DMS114 treated with DMSO at 0.1 percent for 48 hours (cell line): ENCODE measurements around the gene SSPN.

ENCODE experiments used
- DNase-seq: peaks from one replicate; lab custom pipeline; 2025; ENCODE audit not compliant: unreplicated experiment; lab: John Stamatoyannopoulos, UW

The SSPN gene, protein sequence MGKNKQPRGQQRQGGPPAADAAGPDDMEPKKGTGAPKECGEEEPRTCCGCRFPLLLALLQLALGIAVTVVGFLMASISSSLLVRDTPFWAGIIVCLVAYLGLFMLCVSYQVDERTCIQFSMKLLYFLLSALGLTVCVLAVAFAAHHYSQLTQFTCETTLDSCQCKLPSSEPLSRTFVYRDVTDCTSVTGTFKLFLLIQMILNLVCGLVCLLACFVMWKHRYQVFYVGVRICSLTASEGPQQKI

DNA sequence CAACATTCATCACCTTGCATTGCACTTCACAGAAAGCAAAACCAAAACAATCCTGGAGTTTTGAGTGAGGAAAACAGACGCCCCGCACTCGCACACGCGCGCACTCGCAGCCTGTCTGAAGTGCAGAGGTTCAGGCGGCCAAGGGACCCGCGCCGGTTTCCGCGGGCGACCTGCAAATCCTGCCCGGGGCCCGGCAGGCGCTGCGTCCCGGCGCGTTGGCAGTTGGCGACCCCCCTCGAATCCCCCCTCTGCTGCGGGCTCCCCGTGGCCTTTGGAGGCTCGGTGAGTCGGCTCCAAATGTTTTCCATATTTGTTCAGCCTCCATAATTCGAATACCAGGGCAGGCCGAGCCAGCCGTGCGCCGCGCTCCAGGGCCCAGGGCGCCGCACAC, at the start of gene SSPN:
TSS of gene SSPN (plus strand) at position 324 of the 391 bp plus-strand sequence. CDS start 100 bp downstream, outside the sequence.
- peak; percentile 44 for DNase-seq

DNA sequence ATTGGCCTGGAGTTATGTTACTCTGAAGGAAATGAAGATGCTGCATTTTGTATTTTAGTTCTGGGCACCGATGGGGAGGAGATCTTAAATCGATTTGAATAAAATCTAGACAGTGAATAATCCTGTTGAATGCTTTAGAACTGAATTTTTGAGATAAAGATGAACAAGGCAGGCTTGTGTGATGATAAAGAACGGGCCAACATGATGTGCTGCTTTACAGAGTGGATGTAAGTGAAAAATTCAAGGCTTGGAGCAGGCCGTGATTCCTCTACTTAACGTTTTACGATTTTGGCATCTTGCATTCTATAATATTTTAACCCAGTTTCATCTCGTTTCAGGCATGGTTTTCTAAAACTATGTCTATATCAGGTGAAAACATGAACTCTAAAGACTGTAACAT, 47.1 kb upstream of the SSPN start:
- no peak for DNase-seq

DNA sequence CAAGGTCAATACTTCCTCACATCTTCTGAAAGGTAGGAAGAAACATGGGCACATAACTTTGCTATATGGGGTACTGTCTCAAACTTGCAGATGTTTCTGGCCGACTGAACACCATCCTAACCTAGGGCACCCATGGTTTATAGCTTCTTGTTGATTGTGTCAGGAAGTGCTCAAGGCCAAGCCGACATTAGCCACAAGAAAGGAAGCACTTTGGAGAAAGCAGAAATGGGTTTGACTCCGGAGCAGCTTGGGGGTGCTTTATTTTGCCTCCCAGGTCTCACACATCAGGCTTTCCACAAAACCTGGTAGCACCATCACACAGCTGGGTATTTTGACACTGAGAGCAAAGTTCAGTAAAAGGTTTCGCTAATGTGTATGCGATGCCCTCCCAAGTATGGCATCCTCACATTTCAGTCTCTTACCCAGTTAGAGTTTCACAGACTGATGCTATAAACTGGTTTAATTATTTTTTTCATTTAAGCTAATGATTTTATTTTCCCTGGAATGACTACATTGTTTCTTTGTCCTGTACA, 45.3 kb upstream of the SSPN start:
- DNase-seq: no peak

DNA sequence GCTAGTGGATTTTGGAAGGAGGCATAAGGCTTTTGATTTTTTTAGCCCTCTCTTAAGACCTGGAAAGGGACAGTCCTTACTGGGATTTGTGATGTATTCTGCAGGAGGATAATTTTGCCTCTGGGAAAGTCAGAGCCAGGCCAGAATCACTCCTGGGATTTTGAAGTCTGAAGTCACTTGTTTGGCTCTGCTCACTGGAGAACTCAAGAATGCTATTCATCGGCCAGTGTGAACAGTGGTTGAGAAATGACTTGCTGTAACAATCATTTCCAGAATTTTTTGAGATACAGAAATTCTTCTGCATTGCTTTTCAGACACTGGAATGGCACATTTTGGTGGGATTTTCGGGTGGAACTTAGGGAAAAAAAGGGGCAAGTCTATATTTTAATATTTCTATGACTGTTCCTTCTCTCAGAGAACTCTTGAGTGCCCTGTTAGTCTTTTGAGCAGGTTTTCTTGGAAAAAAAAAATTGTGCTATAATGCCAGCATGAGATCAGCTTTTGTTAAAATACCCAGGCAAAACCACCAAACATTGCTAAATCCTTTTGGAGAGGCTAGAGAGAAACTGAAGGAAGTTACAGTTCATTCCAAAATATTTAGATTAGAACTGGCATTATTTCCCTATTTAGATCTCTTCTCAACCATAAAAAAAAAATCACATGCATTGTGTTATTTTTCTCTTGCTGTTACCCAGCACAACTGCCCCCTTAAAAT, 44.5 kb upstream of the SSPN start:
- DNase-seq: no peak

DNA sequence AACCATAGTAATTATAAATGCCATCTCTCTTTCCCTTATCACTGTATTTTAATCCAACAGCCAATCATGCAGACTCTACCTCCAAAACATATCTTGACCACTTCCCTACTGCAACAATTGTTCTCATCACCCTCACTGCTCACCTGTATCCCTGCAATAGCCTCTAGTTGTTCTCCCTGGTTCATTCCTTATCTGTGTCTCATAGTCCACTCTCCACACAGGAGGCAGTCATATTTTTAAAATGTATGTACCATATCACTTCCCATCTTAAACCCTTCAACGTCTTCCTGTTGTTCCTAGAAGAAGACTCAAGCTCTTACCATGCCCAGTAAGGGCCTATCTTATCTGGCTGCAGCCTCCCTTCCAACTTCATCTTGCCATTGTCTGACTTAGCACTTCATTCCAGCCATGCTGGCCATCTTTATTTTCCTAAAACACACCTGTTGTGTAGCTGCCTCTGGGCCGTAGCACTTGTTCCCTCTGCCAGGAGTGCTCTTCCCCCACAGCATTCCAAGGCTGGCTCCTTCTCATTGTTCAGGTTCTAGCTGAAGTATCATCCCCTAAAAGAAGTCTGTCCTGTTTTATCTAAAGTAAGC, 42.8 kb upstream of the SSPN start:
- no peak for DNase-seq

DNA sequence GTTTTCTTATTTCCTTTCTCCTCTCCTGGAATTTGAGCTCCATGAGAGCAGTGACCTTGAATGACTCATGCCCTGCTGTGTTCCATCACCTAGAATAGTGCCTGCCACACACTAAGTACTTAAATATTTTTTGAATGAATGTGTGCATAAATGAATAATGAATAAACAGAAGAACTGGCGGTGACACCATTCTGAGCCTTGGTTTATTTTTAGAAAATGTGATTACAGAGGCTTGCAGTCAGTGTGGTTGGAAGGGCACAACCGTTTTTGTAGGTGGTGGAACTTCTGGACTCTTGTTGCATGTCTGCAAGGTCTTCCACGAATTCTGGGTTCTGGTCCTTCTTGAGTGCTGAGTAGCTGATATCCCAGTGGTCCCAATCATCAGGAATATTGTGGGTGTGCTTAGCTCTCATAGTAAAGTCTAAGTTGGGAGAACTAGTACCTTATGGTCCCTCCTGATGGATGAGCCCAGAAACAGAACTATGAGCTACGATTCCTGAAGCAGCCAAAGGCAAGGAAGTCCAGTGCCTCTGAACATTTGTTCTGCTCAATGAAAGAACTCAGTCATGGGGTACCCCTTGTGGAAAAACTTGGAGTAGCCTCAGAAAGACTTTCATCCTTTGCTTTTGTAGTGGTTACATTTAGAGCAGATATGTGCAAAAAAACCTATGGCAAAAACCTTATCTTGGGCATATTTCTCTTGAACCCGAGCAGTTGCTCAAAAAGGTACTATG, 41.8 kb upstream of the SSPN start:
- no peak for DNase-seq

DNA sequence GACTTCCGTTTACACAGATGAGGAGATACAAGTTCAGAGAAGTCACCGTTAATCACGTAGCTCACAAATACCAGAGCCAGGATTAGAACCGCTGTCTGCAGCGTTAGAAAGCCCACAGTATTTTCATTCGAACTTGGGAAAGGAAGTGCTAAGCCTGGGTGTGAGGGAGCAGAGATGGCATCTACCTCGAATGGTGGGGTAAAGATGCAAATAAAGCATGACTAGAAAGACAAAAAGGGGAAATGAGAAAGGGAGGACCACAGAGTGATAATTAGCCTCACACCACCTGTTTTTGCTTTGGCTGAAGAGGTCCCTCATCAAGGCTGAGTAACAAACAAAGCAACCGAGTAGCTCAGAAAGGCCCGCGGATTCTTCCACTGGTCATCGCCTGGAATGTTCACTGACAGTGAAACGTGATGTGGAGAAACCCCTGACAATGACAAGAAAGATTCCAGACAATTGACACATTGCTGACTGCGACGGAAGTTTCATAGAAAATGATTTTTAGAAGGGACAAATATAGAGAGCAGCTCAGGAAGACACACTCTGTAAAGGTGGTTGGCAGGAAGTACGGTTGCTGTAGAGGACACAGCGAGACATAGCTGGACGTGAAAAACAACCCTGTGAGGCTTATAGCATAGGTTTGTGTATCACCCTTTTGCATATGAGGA, 39.0 kb upstream of the SSPN start:
- DNase-seq: no peak

DNA sequence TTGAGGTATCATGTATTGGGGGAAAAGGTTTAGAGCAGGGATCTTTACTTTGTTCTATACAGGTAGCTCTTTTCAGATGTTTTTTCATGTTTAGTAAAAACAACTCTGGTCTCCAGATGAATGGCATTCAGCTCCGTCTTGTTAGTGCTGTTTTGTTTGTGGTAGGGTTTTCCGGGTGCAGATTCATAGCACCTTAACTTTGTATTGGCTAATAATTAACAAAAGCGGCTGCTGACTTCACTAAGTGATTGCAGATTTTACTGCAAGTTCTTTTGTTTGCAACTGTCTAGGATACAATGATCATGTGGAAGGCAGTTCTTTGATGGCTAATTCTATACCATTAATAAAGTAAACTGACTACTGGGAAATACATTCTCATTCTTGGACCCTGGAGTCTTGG, 38.4 kb upstream of the SSPN start:
- no peak for DNase-seq

DNA sequence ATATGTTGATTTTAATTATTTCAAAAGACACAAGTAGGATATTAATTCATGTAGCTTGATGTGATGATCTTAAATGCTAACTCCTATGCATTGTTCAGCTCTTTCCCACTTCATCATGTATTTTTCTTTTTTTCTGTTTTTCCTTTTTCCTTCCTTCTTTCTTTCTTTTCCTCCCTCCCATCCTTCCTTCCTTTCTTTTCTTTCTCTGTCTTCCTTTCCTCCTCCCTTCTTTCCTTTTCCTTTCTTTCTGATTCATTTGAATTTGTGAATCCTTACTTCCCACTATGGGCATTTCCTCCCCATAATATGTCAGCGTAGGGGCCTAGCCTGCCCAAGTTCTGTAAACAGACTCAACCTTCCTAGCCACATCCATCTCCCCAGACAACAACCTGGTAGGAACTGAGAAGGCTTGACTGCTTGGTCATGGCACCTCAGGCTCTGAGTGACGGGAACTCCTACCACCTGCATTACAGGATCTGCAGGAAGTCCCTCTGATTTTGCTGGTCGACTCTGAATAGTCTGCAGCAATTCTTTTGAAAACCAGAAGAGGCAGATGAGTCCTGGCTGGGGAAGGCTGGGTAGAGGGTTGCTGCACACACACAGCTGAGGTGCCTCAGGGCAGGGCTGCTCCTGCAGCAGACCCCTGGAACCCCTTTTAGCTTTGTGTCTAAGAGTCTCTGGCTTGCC, 37.2 kb upstream of the SSPN start:
- no peak for DNase-seq

DNA sequence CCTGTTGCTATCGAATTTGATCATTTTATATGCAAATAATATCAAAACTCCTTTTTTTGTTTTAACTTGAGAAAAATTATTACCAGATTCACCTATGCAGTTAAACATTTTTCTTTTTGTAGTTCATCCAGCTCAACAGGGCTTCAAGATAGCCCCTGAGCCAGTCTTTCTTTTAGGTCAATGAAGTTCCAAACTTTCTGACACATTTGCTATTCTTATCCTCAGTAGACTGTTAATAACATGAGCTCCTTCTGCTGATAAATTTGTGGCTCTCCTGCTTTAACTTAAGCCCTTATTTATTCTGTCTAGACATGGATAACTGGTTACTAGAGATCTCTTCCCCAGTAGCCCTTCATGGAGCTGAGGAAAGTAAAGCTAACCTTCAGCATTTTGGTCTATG, 33.2 kb upstream of the SSPN start:
- no peak for DNase-seq

DNA sequence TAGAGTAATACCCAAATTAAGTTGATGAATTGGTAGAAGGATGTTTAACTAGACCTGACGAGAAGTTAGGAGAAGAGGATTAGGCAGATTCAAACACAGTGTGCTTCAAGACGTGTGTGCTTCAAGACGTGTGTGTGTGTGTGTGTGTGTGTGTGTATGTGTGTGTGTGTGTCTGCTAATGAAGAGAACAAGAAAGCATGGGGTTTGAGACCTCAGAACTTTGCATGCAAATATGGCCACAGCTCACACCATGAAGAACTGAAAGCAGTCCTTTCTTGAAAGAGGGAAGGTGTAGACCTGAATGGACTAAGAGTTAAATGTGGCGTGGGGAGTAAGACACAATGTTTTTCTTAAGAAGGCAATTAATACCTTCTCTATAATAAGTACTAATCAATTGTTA, 32.5 kb upstream of the SSPN start:
- no peak for DNase-seq

DNA sequence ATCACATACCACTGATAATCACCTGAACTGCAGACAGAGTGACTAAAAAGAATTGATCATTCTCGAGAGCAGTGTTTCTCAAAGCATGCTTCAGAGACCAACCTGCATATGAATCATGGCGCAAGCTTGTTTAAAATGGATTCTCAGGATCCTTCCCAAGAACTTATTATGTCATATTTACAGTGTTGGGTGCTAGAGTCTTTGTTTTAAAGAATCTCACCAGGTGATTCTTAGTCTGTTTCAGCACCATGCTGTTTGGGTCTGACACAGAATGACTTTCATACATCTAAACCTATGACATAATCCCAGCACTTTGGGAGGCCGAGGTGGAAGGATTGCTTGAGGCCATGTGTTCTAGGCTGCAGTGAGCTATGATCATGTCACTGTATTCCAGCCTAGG, 31.3 kb upstream of the SSPN start:
- DNase-seq: no peak

DNA sequence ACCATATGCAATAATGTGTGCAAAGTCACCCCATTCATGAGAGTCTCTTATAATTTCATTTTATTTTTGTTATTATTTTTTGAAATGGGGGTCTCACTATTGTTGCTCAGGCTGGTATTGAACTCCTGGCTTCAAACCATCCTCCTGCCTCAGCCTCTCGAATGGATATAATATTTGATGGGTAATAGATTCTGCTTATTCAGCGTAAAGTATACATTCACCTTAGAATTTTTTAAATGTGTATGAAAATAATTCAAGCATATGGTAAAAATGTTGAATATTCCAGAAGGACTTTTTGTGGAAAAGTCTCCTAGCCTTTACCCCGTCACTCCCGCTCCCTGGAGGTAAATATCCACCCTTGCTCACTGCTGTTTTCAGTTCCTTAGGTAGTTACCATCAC, 23.4 kb upstream of the SSPN start:
- no peak for DNase-seq

DNA sequence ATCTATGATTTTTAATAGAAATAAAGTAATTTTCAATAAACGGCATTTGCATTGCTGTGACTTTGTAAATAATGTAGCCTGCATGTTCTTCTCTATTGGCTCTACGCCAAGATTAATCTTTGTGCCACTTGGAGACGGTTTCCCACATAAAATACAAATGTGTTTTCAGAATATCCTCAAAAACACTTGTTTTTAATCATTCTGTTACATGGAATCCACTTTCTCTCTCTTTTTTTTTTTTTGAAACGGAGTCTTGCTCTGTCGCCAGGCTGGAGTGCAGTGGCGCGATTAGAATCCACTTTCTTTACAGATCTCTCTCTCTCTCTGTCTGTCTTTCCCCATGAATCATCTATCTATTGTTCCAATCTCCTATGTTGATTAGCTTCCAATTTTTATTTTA, 22.8 kb upstream of the SSPN start:
- no peak for DNase-seq

DNA sequence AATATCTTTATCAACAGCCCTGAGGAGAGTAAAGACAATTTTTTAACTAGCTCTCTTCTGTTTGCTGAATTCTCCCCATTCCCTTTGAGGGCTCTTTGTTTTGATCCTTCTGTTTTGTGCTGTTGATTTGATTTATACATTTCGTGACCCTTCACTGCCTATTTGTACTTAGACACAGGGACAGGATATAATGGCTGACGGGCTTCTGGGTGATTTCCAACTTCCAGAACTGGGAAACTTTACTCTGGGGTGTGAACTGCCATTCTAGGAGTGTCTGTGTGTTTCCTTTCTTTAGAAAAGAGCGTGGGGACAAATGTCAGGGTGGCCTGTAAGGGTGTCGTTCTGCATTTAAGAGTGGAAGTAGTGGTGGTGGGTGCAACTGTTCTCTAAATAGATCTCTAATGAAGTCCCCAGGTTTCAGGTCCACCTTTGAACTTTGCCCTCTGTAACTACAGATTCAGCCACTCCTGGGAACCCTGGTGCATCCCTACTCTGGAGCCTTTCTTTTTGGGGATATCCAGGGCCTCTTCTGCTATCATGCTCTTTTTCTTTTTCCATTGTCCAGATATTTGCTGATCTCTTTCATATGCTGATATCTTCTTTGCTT, 22.3 kb upstream of the SSPN start:
- DNase-seq: no peak

DNA sequence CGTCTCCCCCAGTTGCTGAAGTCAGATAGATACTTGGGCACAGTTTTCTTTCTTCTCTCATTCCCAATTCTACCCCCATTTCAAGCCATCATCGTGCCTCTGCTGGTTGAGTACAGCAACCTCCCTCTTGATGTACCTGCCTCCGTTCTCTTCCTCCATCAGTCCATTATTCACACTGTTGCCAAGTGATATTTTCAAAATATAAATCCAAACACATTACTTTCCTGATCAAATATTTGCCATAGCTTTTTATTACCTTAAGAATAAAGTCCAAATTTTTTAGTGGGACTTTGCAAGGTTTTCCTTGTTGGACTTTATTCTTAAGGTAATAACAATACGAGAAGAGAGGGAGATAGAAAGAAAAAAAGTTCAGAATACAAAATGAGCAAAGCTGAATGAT, 18.6 kb upstream of the SSPN start:
- DNase-seq: no peak

DNA sequence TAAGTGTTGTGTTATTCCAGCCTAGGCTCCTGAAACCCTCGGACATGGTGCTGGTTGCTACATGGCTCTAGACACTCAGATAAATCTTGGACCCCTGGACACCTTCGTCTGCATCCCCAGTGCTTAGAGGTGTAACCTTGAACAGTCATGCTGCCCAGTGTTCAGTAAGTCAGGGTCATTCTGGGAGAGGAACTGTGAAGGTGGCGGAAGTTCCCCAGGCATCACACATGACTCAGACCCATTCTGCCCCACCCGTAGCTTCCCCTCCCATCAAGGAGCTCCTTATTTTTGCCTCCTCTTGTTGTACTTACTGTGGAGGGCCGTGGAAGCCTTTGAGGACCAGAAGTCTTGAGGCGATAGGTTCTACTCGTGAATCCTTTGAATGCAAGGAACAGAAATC, 18.1 kb upstream of the SSPN start:
- no peak for DNase-seq

DNA sequence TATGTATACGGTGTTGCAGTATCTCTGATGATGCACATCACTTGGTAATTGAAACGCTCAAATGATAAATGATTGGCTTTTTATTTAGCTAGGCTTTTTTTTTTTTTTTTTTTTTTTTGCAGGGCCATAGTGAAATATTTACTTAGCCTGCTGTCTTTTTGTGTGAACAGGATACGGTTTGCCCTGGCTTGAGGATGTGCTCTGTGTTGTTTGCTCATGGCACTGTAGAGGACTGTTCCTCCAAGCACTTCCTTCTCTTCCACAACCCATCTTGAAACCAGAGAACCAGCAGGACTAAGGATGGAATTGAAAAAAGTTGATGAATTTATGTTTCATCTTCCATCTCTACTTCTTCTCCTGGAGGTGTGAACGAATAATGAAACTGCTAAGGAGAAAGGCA, 15.5 kb upstream of the SSPN start:
- DNase-seq: no peak

DNA sequence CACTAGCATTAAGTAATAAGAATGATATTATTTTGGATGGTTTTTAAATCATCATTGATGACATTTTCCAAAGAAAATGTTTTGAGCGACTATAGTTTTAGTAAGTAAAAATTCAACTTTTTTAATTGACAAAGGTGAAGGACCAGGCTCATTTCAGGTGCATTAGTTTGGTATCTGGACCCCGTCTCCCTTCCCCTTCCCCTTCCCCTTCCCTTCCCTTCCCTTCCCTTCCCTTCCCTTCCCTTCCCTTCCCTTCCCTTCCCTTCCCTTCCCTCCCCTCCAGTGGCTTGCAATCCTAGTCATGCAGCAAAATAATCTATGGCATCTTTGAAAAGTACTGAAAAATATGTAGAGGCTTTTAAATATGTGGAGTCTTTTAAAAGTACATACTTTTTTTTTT, 13.0 kb upstream of the SSPN start:
- DNase-seq: no peak
